MM.1S (cell line): ENCODE data around the gene SIRT7.

Experiments
- DNase-seq: peaks from one replicate; pipeline ENCODE4 v3.0.0-alpha.2; 2015
- H2AFZ ChIP-seq: fragments of 300-600 bp; sonication (generic); 2 replicates; pipeline ENCODE4 v1.6.0; 2016; ENCODE audit warnings: antibody characterized with exemption, low read length
- H3F3A ChIP-seq: fragments of 300-600 bp; sonication (generic); 2 replicates; pipeline ENCODE4 v1.6.1; 2016; ENCODE audit warnings: mild to moderate bottlenecking, antibody characterized with exemption, low read length, moderate library complexity, mixed read lengths; ENCODE audit not compliant: insufficient read depth
- H3K27ac ChIP-seq: fragments of 300-600 bp; sonication (generic); 2 replicates; pipeline ENCODE4 v1.5.1; 2016; ENCODE audit warnings: mild to moderate bottlenecking, low read length
- H3K27me3 ChIP-seq: fragments of 300-600 bp; sonication (generic); replicated peaks from 2 replicates; pipeline ENCODE4 v1.6.0; 2016; ENCODE audit warnings: low read length; ENCODE audit not compliant: insufficient read depth
- H3K36me3 ChIP-seq: fragments of 300-600 bp; sonication (generic); replicated peaks from 2 replicates; pipeline ENCODE4 v1.6.1; 2016; ENCODE audit warnings: mild to moderate bottlenecking, low read length, mixed read lengths; ENCODE audit not compliant: insufficient read depth
- H3K4me1 ChIP-seq: fragments of 300-600 bp; sonication (generic); 2 replicates; pipeline ENCODE4 v1.6.1; 2016; ENCODE audit warnings: low read length, mixed read lengths
- H3K4me2 ChIP-seq: fragments of 300-600 bp; sonication (generic); 2 replicates; pipeline ENCODE4 v1.6.0; 2016; ENCODE audit warnings: low read depth, low read length
- H3K4me3 ChIP-seq: fragments of 300-600 bp; sonication (generic); 2 replicates; pipeline ENCODE4 v1.5.1; 2016; ENCODE audit warnings: low read length, mixed read lengths
- H3K79me2 ChIP-seq: fragments of 300-600 bp; sonication (generic); 2 replicates; pipeline ENCODE4 v1.6.1; 2016; ENCODE audit warnings: mixed run types, low read length, mixed read lengths
- H3K9ac ChIP-seq: fragments of 300-600 bp; sonication (generic); 2 replicates; pipeline ENCODE4 v1.6.1; 2016; ENCODE audit warnings: low read length, mixed read lengths
- H3K9me2 ChIP-seq: fragments of 300-600 bp; sonication (generic); replicated peaks from 2 replicates; pipeline ENCODE4 v1.6.1; 2016; ENCODE audit warnings: mild to moderate bottlenecking, low read length, mixed read lengths; ENCODE audit not compliant: insufficient read depth
- H3K9me3 ChIP-seq: fragments of 300-600 bp; sonication (generic); replicated peaks from 2 replicates; pipeline ENCODE4 v1.6.1; 2016; ENCODE audit warnings: mild to moderate bottlenecking, low read length, mixed read lengths; ENCODE audit not compliant: insufficient read depth
- H4K20me1 ChIP-seq: fragments of 300-600 bp; sonication (generic); 2 replicates; pipeline ENCODE4 v1.6.1; 2016; ENCODE audit warnings: mild to moderate bottlenecking, low read length, moderate library complexity, mixed read lengths; ENCODE audit not compliant: insufficient read depth
- CTCF ChIP-seq: fragments of 300-600 bp; sonication (generic); IDR thresholded peaks from 2 replicates; pipeline ENCODE4 v1.5.1; 2016; ENCODE audit warnings: antibody characterized with exemption, low read length, mixed read lengths
- EZH2 ChIP-seq: fragments of 300-600 bp; sonication (generic); optimal IDR thresholded peaks from 2 replicates; pipeline ENCODE3; 2017; ENCODE audit warnings: low read depth, mild to moderate bottlenecking, antibody characterized with exemption, low read length, mixed read lengths
- EZH2phosphoT487 ChIP-seq: fragments of 300-600 bp; sonication (generic); IDR thresholded peaks from 2 replicates; pipeline ENCODE4 v1.6.1; 2018; ENCODE audit warnings: antibody characterized with exemption, low read length

SIRT7 gene

GRCh38 chr17:81890447-81891302 lies 27.3 kb downstream of the SIRT7 start:
- H3K9me2 ChIP-seq = no peaks in the 10 kb centered on the region
- H3K9ac ChIP-seq = peak overlapping the region; percentile 80
- no peaks in the 10 kb centered on the region for H3K27me3 ChIP-seq
- peaks cover 5% of the 10 kb centered on the region for H3F3A ChIP-seq
- peaks cover 10% of the 10 kb centered on the region for H3K4me1 ChIP-seq
- H3K79me2 ChIP-seq = peaks cover 72% of the 10 kb centered on the region
- peak overlapping the region; percentile 89 for H3K4me2 ChIP-seq
- no peaks in the 10 kb centered on the region for H3K9me3 ChIP-seq
- peak; percentile 46 for DNase-seq
- H2AFZ ChIP-seq = no peak overlapping the region
- peak overlapping the region; percentile 71 for H3K4me3 ChIP-seq
- no peak for TF ChIP-seq EZH2
- no peak for TF ChIP-seq EZH2phosphoT487
- peak overlapping the region; percentile 51; the same call in 1 of the 2 replicates for H3K27ac ChIP-seq
- peaks cover 26% of the 10 kb centered on the region for H3K36me3 ChIP-seq
- no peaks in the 10 kb centered on the region for H4K20me1 ChIP-seq

GRCh38 chr17:81889602-81890001 lies 28.4 kb downstream of the SIRT7 start:
- Histone ChIP-seq H3K27me3 (no peaks in the 10 kb centered on the region), H3K9ac (peak overlapping the region; percentile 80; the same call in 1 of the 2 replicates), H3K9me3 (no peaks in the 10 kb centered on the region), H3K79me2 (peaks cover 74% of the 10 kb centered on the region), H3K9me2 (no peaks in the 10 kb centered on the region), H4K20me1 (no peaks in the 10 kb centered on the region), H3K4me2 (peak overlapping the region; percentile 89; the same call in 1 of the 2 replicates), H3K4me1 (peaks cover 10% of the 10 kb centered on the region), H3K36me3 (peaks cover 26% of the 10 kb centered on the region), H3K4me3 (no peak overlapping the region), H2AFZ (no peak overlapping the region), H3F3A (peaks cover 9% of the 10 kb centered on the region), H3K27ac (no peak overlapping the region)
- TF ChIP-seq EZH2 (no peak), CTCF (no peak), EZH2phosphoT487 (no peak)
- DNase-seq = no peak

- peaks cover 72% of the 10 kb centered on the region for H3K79me2 ChIP-seq
- no peak overlapping the region for H3K4me3 ChIP-seq
- H4K20me1 ChIP-seq = no peaks in the 10 kb centered on the region
These were observed 28.9 kb downstream of the SIRT7 start for GRCh38 chr17:81888988-81889595.

More at GRCh38 chr17:81888988-81889595, 28.9 kb downstream of the SIRT7 start:
- no peaks in the 10 kb centered on the region for H3K9me2 ChIP-seq
- no peak overlapping the region for H3K9ac ChIP-seq
- TF ChIP-seq CTCF (no peak), EZH2phosphoT487 (no peak), EZH2 (no peak)
- DNase-seq = no peak
- peak overlapping the region; percentile 89; the same call in 1 of the 2 replicates for H3K4me2 ChIP-seq
- H2AFZ ChIP-seq = no peak overlapping the region
- H3K4me1 ChIP-seq = peaks cover 10% of the 10 kb centered on the region
- H3K27me3 ChIP-seq = no peaks in the 10 kb centered on the region
- peaks cover 9% of the 10 kb centered on the region for H3F3A ChIP-seq
- H3K36me3 ChIP-seq = peaks cover 26% of the 10 kb centered on the region
- H3K27ac ChIP-seq = no peak overlapping the region
- H3K9me3 ChIP-seq = no peaks in the 10 kb centered on the region
